H4 (cell line): ENCODE measurements around the gene CDC14A. TPM values are rescaled to one million over a fixed set of nuclear protein-coding genes. Genes with fewer than 3 reads are reported as not detected.

Experiments
- DNase-seq: peaks from one replicate; pipeline ENCODE4 v3.0.0-alpha.2; 2015; ENCODE audit warnings: low spot score
- total RNA-seq: library from RNA; depleted of rRNA; stranded (reverse); fragments of >200 nt; shearing (Covaris generic); gene quantifications from 2 replicates; pipeline ENCODE4 v1.2.3, GENCODE V29; 2014

Gene CDC14A
- total RNA-seq, 1 experiment from 2014 or later, result 2.3 TPM

GRCh38 chr1:100445565-100445964 lies 93.3 kb downstream of the CDC14A start:
- DNase-seq, result no peak

GRCh38 chr1:100448366-100448765 lies 96.1 kb downstream of the CDC14A start:
- DNase-seq, result no peak

- no peak for DNase-seq
Measured at GRCh38 chr1:100449477-100449876, 97.2 kb downstream of the CDC14A start.

- DNase-seq, result peak; percentile 20
Measured at GRCh38 chr1:100452641-100453040, 100.3 kb downstream of the CDC14A start.

GRCh38 chr1:100455478-100456072 lies 103.3 kb downstream of the CDC14A start:
- DNase-seq, result no peak

- DNase-seq, result no peak
Measured at GRCh38 chr1:100456880-100457279, 104.6 kb downstream of the CDC14A start.

GRCh38 chr1:100457683-100458082 lies 105.4 kb downstream of the CDC14A start:
- no peak for DNase-seq

- DNase-seq, result no peak
Measured at GRCh38 chr1:100458661-100459357, 106.5 kb downstream of the CDC14A start.

GRCh38 chr1:100459358-100460114 lies 107.2 kb downstream of the CDC14A start:
- DNase-seq, result peak; percentile 77

- DNase-seq, result no peak
Measured at GRCh38 chr1:100461222-100461621, 108.9 kb downstream of the CDC14A start.

- DNase-seq, result no peak
Measured at GRCh38 chr1:100462326-100463025, 110.2 kb downstream of the CDC14A start.

- peak; percentile 71 for DNase-seq
Measured at GRCh38 chr1:100463791-100464424, 111.6 kb downstream of the CDC14A start.

- DNase-seq, result no peak
Measured at GRCh38 chr1:100469578-100469977, 117.3 kb downstream of the CDC14A start.

GRCh38 chr1:100474834-100475233 lies 122.5 kb downstream of the CDC14A start:
- no peak for DNase-seq

- DNase-seq, result no peak
Measured at GRCh38 chr1:100476735-100477290, 124.5 kb downstream of the CDC14A start.

- DNase-seq, result no peak
Measured at GRCh38 chr1:100478816-100479215, 126.5 kb downstream of the CDC14A start.

- DNase-seq, result no peak
Measured at GRCh38 chr1:100479620-100480338, 127.5 kb downstream of the CDC14A start.

- DNase-seq, result no peak
Measured at GRCh38 chr1:100481303-100481702, 129.0 kb downstream of the CDC14A start.

- DNase-seq, result no peak
Measured at GRCh38 chr1:100482167-100482566, 129.9 kb downstream of the CDC14A start.

GRCh38 chr1:100482748-100483147 lies 130.4 kb downstream of the CDC14A start:
- no peak for DNase-seq

- no peak for DNase-seq
Measured at GRCh38 chr1:100483230-100483629, 130.9 kb downstream of the CDC14A start.
